Body of pancreas (tissue), 4 donors: ENCODE measurements around the gene IHH.

Experiments used
- CTCF ChIP-seq, 7 experiments: fragments of 450-650 bp in 4 of 7; fragments of 200-600 bp in 3 of 7; sonication (generic) in 3 of 7; IDR thresholded peaks; one replicate each; pipeline ENCODE4 v1.5.1; 2016 to 2019; ENCODE audit warnings: antibody characterized with exemption in 7 of 7
- POLR2A ChIP-seq, 3 donors: fragments of 450-650 bp; IDR thresholded peaks; one replicate each; pipeline ENCODE4 v1.6.1; 2016; ENCODE audit warnings: antibody characterized with exemption in 3 of 3, mild to moderate bottlenecking in 2 of 3

GRCh38 chr2:219009294-219009693 is 51.4 kb downstream of the IHH start:
- no peak for TF ChIP-seq CTCF (IDR thresholded peaks at IDR 0.05)
- TF ChIP-seq POLR2A (IDR thresholded peaks at IDR 0.05), result no peak
